ENCODE data around the gene GLRA3. TPM values are rescaled to one million over a fixed set of nuclear protein-coding genes. Genes with fewer than 3 reads are reported as not detected.

The GLRA3 gene
- total and polyA plus RNA-seq, 10 of the 15 experiments (the other 5 are each of a cell fraction or from before 2014, with no cell fraction given), result not detected

DNA sequence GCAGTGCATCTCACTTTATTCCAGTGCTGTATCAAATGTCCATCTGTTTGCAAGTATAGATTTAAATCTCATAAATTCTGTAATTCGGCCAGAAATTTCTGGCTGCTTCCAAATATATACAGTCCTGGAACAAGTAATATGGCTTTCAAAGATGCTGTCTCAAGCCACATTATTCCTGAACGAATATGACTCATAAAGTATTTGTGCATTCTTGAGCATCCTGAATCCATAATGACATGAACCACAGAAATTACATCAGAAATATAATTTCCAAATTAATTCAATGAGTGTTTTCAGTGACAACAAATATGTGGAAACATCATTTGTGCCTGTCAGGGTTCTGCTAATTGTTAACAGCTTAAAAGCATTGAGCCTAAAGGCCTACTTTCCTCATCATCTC lies 165.8 kb downstream of the GLRA3 start:
- Histone ChIP-seq H3K4me1 (ENCODE audit: control insufficient read depth, insufficient read depth, low read length) (no peaks in the 10 kb centered on the region), H3K27ac (ENCODE audit: control insufficient read depth, insufficient read depth) (no peak overlapping the region), H2AFZ (ENCODE audit: control insufficient read depth, low read depth, low read length) (no peak overlapping the region), H3K79me2 (ENCODE audit: control insufficient read depth, insufficient read depth, low read length) (no peaks in the 10 kb centered on the region), H3K4me2 (ENCODE audit: control insufficient read depth, insufficient read depth) (no peak overlapping the region), H3K4me3 (no peak overlapping the region), H3K36me3 (ENCODE audit: control insufficient read depth in 2 of 2, insufficient read depth in 2 of 2, low read length in 1 of 2) (no peaks in the 10 kb centered on the region), H3K9ac (ENCODE audit: control insufficient read depth, insufficient read depth, low read length) (no peak overlapping the region), H3K9me3 (replicated peaks; ENCODE audit: control insufficient read depth, insufficient read depth, low read length) (no peaks in the 10 kb centered on the region), H3K27me3 (replicated peaks in 1 of 2; ENCODE audit: control insufficient read depth in 2 of 2, insufficient read depth in 2 of 2, low read length in 1 of 2) (no peaks in the 10 kb centered on the region), H4K20me1 (ENCODE audit: control insufficient read depth, insufficient read depth) (no peaks in the 10 kb centered on the region)
- intact Hi-C loops (cut with micrococcal nuclease; ENCODE audit: unreplicated experiment) (no loop called here), in situ Hi-C loops (cut with MboI) (no loop called here)
- BruUV-seq (replicated peaks), result no TSS peak
- TF ChIP-seq, protein P1, sequence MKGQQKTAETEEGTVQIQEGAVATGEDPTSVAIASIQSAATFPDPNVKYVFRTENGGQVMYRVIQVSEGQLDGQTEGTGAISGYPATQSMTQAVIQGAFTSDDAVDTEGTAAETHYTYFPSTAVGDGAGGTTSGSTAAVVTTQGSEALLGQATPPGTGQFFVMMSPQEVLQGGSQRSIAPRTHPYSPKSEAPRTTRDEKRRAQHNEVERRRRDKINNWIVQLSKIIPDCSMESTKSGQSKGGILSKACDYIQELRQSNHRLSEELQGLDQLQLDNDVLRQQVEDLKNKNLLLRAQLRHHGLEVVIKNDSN (IDR thresholded peaks at IDR 0.05; ENCODE audit: borderline replicate concordance, extremely low read length, insufficient read depth, low read depth, low read length), result no peak
- TF ChIP-seq PML (IDR thresholded peaks at IDR 0.05; ENCODE audit: low read length), result no peak
- TF ChIP-seq CHD4 (IDR thresholded peaks at IDR 0.05), result no peak
- ChIA-PET RAD21 (ENCODE audit: unreplicated experiment) (no interaction called here), POLR2A (no interaction called here), SMC1A (ENCODE audit: uncharacterized antibody, unreplicated experiment) (no interaction called here), CTCF (interaction anchor here (1.0 kb wide), 1 partner anchor 11 kb away, joined by 3 read pairs; no protein-coding TSS in a partner anchor)
- no peak for DNase-seq (ENCODE audit: low read depth, low spot score)
- no peak for FAIRE-seq
- ATAC-seq, result no peak
- 0% methylated on average over 2 of the region's 2 CpGs for WGBS (ENCODE audit: insufficient coverage, insufficient replicate concordance, low lambda C conversion rate, missing lambda C conversion rate)

DNA sequence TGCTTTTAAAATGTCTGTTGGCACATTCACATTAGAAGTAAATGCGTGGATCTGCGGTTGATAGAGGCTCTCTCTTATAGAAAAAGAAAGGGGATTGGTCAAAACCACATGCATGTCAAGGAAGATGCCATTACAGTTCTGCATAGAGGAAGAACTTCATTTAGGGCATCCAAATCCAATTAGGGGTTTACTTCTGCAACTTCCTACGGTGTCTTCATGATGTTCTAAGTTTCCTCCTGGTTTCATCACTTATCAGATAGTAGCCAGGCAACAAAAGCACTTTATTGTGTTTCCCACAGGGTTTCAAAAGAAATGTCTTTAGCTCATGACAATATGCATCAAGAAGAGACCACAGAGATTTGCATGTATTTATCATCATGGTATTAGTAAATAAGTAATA lies 170.8 kb downstream of the GLRA3 start:
- 45% methylated on average over 3 of the region's 3 CpGs for WGBS (ENCODE audit: insufficient coverage, insufficient replicate concordance, low lambda C conversion rate, missing lambda C conversion rate)
- no peak for ATAC-seq
- SMC1A ChIA-PET (ENCODE audit: uncharacterized antibody, unreplicated experiment), result interaction anchor here (1.2 to 1.4 kb wide), 3 partner anchors 8 to 167 kb away, joined by 3 read pairs; no protein-coding TSS in a partner anchor
- no peak overlapping the region for H3K27ac ChIP-seq (ENCODE audit: control insufficient read depth, insufficient read depth)
- no peaks in the 10 kb centered on the region for H3K27me3 ChIP-seq (replicated peaks in 1 of 2; ENCODE audit: control insufficient read depth in 2 of 2, insufficient read depth in 2 of 2, low read length in 1 of 2)
- H3K79me2 ChIP-seq (ENCODE audit: control insufficient read depth, insufficient read depth, low read length), result no peaks in the 10 kb centered on the region
- H3K36me3 ChIP-seq (ENCODE audit: control insufficient read depth in 2 of 2, insufficient read depth in 2 of 2, low read length in 1 of 2), result no peaks in the 10 kb centered on the region
- CTCF ChIA-PET, result no interaction called here
- no peak for FAIRE-seq
- H3K4me3 ChIP-seq, result no peak overlapping the region
- H3K9ac ChIP-seq (ENCODE audit: control insufficient read depth, insufficient read depth, low read length), result no peak overlapping the region
- POLR2A ChIA-PET, result no interaction called here
- BruUV-seq (replicated peaks), result no TSS peak
- H4K20me1 ChIP-seq (ENCODE audit: control insufficient read depth, insufficient read depth), result no peaks in the 10 kb centered on the region
- intact Hi-C loops (cut with micrococcal nuclease; ENCODE audit: unreplicated experiment) (no loop called here), in situ Hi-C loops (cut with MboI) (no loop called here)
- no peak overlapping the region for H2AFZ ChIP-seq (ENCODE audit: control insufficient read depth, low read depth, low read length)
- no peak overlapping the region for H3K4me2 ChIP-seq (ENCODE audit: control insufficient read depth, insufficient read depth)
- DNase-seq (ENCODE audit: low read depth, low spot score), result no peak
- RAD21 ChIA-PET (ENCODE audit: unreplicated experiment), result no interaction called here
- no peaks in the 10 kb centered on the region for H3K4me1 ChIP-seq (ENCODE audit: control insufficient read depth, insufficient read depth, low read length)
- H3K9me3 ChIP-seq (replicated peaks; ENCODE audit: control insufficient read depth, insufficient read depth, low read length), result no peaks in the 10 kb centered on the region
- TF ChIP-seq, protein P2, sequence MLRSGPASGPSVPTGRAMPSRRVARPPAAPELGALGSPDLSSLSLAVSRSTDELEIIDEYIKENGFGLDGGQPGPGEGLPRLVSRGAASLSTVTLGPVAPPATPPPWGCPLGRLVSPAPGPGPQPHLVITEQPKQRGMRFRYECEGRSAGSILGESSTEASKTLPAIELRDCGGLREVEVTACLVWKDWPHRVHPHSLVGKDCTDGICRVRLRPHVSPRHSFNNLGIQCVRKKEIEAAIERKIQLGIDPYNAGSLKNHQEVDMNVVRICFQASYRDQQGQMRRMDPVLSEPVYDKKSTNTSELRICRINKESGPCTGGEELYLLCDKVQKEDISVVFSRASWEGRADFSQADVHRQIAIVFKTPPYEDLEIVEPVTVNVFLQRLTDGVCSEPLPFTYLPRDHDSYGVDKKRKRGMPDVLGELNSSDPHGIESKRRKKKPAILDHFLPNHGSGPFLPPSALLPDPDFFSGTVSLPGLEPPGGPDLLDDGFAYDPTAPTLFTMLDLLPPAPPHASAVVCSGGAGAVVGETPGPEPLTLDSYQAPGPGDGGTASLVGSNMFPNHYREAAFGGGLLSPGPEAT (IDR thresholded peaks at IDR 0.05; ENCODE audit: low read depth), result no peak
- no peak for TF ChIP-seq POLR2A (IDR thresholded peaks at IDR 0.05; ENCODE audit: low read depth, low read length)
- TF ChIP-seq ZBED1 (IDR thresholded peaks at IDR 0.05; ENCODE audit: borderline replicate concordance), result no peak
- no peak for TF ChIP-seq SREBF1 (IDR thresholded peaks at IDR 0.05; ENCODE audit: low read length)
- TF ChIP-seq CHD1 (IDR thresholded peaks at IDR 0.05; ENCODE audit: low read depth, low read length), result no peak
- TF ChIP-seq BACH1 (IDR thresholded peaks at IDR 0.05; ENCODE audit: borderline replicate concordance), result no peak
- TF ChIP-seq CREM (IDR thresholded peaks at IDR 0.05; ENCODE audit: low read depth), result no peak
- TF ChIP-seq NFYB (IDR thresholded peaks at IDR 0.05; ENCODE audit: insufficient read depth, low read depth, low read length), result no peak
- TF ChIP-seq, protein P3, sequence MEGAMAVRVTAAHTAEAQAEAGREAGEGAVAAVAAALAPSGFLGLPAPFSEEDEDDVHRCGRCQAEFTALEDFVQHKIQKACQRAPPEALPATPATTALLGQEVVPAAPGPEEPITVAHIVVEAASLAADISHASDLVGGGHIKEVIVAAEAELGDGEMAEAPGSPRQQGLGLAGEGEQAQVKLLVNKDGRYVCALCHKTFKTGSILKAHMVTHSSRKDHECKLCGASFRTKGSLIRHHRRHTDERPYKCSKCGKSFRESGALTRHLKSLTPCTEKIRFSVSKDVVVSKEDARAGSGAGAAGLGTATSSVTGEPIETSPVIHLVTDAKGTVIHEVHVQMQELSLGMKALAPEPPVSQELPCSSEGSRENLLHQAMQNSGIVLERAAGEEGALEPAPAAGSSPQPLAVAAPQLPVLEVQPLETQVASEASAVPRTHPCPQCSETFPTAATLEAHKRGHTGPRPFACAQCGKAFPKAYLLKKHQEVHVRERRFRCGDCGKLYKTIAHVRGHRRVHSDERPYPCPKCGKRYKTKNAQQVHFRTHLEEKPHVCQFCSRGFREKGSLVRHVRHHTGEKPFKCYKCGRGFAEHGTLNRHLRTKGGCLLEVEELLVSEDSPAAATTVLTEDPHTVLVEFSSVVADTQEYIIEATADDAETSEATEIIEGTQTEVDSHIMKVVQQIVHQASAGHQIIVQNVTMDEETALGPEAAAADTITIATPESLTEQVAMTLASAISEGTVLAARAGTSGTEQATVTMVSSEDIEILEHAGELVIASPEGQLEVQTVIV (IDR thresholded peaks at IDR 0.05; ENCODE audit: borderline replicate concordance, partially characterized antibody), result no peak
- TF ChIP-seq ZNF207 (IDR thresholded peaks at IDR 0.05; ENCODE audit: borderline replicate concordance), result no peak
